Lung microvascular endothelial cell (primary cell): ENCODE results near the gene SLC2A6. TPM values are rescaled to one million over a fixed set of nuclear protein-coding genes. Genes with fewer than 3 reads are reported as not detected.

Experiments used
- DNase-seq, 2 donors: peaks; one replicate each; pipeline versions ENCODE4 v3.0.0 to v3.0.0-alpha.2; 2010; ENCODE audit warnings: low read depth in 2 of 2
- total RNA-seq: library from RNA; depleted of rRNA; stranded (reverse); fragments of >200 nt; gene quantifications from 2 replicates; pipeline ENCODE4 v1.2.1, GENCODE V29; 2014

Gene SLC2A6
- total RNA-seq, 1 donor from 2014 or later: 12.1 TPM

DNA sequence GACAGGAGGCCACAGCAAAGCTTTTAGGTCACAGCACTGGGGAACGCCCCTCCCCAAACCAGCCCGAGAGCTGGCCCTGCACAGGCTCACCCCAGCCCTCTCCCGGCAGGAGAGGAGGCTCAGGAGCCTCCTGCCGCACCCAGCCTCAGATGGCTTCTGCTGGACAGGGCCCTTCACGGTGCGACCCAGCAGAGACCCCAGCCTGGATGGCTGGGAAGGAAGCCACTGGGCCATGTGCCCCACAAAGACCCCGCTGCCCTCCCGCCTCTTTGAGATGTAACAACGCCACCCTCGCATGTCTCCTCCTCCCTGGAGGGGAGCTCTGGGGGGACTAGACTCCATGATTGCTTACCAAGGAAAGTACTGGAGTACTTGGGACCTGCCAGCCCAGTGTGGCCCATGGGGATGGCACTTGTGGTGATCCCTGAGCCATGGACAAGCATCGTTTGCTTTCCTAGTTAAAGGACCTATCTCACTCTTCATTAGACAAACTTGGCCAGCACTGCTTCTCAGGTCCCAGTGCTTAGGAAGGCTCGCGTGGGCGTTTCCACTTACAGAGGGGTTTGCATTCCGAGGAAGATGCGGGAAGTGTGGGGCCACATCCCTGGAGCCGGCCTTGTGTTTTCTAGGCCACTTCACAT lies 36.8 kb upstream of the SLC2A6 start:
- DNase-seq: no peak

DNA sequence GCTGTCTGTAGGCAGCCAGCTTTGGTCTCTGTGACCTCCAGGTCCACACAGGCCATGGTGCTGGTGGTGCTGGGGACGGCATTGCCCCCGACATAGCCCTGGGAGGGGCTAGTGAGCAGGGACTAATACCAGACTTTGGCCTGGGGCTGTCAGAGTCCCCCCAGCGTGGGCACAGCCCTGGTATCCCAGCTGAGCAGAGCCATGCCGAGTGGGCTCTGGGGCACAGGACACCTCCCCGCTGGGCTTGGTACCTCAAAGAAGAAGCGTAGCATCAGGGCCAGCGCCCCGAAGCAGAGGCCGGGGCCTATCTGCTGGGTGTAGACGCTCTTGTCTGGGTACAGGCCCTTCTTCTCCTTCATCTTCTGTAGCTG lies 36.3 kb upstream of the SLC2A6 start:
- no peak for DNase-seq

DNA sequence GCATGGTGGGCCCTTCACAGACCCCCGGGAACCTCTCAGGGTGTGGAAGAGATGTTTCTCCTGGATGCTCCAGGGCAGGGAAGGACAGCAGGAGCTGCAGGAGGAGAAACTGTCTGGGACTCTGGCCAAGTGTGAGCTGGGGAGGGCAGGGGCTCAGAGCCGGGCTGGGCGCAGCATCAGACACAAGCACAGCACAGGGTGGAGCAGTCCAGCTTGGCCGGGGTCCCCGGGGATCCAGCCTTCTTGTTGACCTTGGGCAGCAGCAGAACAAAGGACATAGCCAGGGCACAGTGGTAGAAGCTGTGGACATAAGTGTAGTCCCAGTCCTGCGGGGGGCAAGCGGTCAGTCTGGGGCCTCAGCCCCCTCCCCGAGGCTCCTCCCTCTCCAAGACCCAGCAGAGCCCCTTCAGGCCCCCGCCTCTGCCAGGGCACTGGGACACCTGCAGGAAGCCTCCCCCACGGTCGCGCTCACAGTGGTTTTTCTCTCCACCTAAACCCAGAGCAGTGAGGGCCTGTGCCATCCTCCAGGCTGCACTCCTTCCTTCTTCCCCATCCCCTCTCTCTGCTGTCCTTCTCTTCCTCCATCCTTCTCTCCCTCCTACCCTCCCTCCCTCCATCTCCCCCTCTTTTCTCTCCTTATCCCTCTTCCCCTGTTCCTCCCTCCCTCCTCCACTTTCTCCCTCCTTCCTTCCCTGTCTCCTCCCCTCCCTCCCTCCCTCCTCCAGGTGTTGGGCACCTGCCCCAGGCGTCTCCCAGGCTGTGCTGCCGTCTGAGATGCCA lies 35.8 kb upstream of the SLC2A6 start:
- DNase-seq: no peak

DNA sequence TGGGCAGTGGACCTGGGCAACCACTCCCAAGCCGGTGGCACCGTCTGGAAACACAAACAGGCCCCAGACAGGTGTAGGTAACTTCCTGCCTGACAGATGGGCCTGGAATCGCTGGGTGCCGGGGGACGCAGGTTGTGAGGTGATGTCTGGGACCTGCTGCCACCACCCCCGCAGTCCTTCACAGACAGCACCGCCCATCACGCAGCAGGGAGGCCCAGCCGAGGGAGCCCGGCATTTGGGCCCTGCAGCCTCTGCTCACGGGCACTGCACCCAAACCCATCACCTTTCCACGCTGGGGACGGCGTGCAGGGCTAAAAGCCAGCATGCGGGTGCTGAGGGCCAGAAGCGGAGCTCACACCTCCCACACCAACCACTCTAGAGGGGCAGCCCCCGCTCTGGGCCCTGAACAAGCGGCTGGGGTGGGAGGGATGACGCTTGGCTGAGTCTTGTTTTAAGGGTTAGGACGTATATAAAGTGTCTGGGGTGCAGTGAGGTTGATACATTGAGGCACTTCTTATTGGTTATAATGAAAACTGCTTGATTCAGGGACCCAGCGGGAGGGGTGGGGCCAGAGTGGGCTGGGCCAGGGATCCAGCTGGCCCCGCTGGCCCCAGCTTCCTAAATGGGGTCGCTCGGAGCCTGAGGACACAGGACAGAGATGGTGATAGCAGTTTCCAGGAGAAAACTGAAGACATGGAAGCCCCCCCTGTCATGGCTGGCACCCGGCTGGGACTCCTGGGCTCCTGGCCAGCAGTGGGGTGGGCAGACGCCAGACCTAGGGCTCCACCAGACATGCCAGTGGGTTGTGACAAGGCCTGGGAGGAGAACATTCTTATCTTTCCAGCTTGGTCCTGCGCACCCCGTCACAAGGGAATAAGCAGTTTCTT lies 34.6 kb upstream of the SLC2A6 start:
- no peak for DNase-seq

DNA sequence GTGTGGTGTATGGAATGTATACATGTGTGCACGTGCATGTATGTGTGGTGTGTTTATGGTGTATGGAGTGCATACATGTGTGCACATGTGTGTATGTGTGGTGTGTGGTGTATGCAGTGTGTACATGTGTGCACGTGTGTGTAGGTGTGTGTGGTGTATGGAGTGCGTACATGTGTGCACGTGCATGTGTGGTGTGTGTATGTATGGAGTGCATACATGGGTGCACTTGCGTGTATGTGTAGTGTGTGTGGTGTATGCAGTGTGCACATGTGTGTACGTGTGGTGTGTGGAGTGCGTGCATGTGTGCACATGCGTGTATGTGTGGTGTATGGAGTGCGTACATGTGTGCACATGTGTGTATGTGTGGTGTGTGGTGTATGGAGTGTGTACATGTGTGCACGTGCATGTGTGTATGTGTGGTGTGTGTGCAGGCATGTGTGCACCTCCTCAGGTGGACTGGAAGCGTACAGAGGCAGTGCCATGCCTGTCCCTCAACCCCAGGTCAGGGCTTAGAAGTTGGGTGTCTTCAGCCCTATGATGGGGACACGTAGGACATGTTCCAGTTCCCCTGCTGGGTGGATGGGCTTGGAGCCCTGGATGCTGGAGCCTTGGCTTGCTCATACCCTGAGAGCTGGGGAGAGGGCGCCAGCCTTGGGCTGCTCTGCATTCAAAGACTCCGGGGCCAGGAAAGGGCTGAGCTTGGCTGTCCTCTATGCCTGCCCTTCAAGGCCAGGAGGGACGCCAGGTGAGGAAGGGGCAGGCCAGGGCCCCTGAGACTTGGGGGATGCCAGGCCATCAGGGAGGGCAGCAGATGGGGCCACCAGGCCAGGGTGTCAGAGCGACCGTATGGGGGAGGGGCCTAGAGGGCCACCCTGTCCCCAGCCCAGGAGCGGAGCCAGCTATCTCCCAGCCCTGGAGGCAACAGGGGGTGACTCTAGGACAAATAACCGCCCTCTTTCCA lies 33.6 kb upstream of the SLC2A6 start:
- DNase-seq: no peak

DNA sequence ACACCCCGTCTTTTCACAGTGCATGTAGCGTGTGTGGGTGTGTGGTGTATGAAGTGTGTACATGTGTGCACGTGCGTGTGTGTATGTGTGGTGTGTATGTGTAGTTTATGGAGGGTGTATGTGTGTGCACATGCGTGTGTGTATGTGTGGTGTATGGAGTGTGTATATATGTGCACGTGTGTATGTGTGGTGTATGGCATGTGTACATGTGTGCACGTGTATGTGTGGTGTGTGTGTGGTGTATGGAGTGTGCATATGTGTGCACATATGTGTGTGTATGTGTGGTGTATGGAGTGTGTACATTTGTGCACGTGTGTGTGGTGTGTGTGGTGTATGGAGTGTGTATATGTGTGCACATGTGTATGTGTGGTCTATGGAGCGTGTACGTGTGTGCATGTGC lies 32.7 kb upstream of the SLC2A6 start:
- no peak for DNase-seq

DNA sequence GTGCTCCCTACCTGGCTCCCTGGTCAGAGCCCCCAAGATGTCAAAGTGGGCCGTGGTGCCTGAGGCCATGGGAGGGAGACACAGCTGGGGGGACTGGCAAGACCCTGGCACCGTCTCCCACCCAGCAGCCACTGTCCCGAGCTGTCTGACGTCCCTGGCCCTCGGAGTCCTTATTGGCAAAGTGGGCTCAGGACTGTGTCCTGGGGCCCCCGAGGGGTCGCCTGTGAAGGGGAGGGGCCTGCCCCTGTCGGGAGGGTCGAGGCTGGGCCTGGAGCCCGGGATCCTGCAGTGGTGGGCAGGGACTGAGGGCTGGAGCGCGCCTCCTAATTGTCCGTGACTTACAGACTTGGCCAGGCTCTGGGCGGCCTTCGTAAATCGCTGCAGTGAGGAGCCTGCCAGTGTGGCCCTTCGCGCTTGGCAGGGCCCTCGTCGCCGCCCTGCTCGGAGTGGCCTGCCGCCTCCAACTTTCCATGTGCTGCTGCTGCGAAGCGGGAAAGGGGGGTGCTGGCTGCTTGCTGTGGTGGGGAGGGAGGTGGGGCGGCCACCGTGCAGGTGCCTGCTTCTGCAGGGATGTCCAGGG lies 32.1 kb upstream of the SLC2A6 start:
- DNase-seq: no peak

DNA sequence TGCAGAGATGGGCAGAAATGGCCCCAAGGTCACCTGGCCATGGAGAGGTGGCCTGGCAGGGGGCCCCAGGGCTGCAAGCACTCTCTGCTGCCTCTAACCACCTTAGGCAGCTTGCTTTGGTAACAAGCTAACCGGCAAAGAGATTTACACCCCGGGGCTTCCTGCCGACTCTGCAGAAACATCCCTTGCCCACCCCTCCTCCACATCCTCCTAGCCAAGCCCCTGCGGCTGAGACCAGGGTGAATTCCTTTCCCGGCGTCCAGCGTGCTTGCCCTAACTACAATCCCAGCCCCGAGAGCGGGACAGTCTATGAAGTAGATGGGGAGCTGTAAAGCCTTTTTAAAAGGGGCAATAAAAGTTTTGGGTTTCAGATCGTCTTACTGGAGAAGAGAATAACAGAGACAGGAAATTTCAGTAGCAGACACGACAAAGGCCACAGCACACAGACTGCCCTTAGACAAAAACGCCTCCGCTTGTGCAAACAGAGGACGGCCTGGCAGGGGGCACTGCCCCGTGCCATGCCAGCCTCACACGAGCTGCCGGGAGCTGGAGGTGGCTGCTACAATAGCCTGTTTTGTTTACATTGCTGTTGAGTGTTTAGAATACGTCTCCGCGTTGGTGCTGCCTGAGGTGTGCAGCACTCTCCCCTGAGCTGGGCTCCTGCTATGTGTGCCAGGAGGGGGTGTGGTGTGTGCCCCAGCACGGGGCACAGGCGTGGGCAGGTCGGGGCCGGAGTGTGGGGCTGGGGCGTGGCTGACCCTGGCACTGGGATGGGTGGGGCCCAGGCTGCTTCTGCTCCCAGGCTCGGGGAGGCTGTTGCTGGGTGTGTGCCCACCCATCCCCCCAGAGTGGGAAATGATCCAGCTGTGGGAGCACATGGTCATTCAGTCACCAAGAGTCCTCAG lies 30.5 kb upstream of the SLC2A6 start:
- DNase-seq: peak in 1 of 2 donors; percentile 12

DNA sequence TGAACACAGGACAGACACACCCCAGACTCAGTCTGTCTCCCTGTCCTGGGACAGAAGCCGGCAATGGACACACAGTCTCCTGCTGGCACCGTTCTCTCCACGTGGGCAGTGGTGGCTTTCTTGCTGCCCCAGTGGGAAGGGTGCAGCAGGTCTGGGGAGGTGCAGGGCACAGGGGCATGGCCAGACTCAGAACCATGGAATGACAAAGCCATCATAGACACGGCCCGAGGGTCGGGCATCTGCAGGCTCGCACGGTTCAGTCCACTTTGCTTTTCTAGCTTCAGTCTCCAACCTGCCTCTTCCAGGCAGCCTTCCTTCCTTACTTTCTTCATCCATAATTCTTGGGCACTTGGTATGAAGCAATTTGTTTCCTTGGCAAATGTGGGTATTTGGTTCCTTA lies 29.1 kb upstream of the SLC2A6 start:
- no peak for DNase-seq

DNA sequence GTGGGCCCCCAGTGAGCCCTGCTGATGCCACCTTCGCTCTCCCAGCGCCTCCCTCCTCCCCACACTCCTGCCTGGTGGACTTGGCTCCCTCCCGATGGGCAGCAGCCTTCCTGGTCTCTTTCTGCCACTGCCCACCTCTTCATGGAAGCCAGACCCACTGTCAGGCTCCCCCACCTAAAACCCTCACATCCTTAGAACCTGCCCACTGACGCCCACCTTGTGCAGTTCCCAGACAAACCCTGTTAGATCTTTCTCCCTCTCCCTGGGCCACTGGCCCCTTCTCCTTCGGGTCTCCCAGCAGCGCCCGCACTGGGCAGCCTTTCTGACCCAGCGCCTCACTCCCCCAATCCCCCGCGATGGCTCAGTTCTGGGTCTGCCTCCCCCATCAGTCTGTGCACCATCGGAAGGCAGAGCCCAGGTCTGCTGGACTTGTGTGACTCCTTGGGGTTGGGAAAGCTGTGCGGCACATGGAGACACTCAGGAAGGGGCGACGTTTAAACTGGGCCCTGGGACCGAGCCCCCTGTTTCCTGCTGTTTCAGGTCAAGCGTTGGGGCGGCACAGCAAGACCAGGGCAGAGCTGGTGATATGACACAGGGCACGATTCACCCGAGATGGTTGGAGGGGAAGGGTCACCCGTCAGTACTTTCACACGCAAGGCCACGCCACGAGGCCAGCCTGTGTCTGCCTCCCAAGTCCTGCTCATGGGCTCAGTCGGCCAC lies 28.5 kb upstream of the SLC2A6 start:
- no peak for DNase-seq

DNA sequence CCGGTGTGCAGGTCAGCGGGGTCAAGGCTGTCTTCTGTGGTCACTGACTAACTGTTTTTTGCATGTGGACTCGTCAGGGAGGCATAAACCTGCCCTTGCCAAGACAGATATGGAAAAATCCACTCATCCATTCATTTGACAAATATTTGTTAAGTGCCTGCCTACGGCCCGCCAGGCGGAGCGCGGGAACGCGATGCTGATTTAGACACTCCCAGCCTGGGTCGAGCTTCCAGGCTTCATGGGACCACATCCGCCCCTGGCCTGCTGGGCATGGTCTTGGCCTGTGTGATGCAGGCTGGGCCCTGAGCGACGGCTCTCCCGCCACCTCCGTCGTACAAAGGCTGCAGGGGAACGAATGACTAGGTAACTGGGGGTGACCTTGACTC lies 27.7 kb upstream of the SLC2A6 start:
- DNase-seq: peak in 1 of 2 donors; percentile 56

DNA sequence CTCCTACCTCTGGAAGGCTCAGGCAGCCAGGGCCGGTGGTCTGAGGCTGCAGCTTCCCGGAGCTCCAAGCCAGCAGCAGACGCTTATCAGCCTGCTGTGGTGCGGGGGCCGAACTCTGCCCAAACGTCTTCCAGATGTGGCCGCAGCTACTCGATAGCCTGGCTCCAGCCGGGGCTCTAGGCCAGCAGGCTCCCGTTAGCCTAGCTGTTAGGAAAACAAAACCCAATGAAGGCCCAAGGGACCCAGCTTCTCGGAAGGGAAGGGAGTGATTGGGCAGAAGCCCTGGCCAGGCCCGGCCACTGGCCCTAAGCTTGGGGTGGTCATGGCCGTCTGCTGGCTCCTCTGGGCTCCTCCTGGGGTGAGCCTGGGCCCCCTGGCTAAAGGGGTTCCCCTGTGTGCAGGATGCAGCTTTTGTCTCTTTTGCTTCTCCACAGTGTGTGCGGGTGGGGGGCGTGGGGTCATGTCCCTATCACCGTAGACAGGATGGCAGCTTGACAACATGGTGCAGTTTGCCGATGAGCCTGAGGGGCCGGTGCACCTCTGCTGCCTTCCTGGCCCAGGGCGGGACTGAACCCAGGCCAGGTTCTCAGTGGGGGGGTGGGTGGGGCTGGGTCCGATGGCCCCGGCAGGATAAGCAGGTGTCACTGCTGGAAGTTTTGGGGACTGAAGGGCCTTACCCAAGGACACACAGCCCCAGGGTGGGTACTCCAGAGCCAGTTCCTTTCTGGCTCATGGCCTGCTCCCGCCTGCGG lies 27.2 kb upstream of the SLC2A6 start:
- no peak for DNase-seq

DNA sequence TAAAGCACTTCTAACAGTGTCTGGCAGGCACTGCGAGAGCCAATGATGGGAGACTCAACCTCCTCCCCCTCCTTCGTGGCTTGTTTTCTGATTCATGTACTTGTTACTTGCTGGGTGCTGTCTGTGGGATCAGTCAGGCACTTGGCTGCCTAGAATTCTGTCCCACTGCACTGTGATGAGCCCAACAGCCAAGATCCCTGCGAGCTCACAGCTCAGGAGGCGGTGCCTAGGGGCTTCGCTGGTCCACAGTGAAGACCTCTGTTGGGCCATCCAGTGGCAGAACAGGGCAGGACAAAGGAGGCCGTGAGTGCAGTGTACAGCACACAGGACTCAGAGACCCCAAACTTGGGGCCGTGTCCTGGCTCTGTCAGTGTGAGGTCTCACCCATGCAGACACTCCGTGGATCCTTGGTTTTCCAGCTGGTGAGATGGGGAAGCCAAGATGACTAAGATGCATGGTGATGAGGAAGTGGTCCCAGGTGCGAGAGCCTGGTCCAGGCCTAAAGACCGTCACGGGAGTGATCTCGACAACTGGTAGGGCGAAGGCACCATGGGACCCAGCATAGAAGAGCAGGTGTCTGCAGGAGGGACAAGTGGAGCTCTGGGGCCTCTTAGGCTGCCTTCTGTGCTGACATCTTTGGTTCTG lies 26.4 kb upstream of the SLC2A6 start:
- DNase-seq: no peak

DNA sequence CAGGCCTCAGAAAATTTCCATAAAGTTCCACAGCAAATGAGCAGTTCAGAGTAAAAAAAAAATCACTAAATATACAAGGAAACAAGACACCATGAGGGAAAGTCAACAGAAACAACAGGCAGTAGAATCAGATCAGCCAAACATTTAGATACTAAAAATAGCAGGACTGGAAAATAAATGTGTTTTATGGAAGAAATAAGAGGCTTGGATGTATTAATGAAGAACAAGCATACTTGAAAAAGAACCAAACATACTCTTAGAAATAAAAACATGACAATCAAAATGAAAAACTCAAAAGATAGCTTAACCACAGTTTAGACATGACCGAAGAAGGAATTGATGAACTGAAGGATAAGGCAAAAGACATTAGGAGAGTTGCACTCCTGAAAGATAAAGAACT lies 23.2 kb upstream of the SLC2A6 start:
- no peak for DNase-seq

DNA sequence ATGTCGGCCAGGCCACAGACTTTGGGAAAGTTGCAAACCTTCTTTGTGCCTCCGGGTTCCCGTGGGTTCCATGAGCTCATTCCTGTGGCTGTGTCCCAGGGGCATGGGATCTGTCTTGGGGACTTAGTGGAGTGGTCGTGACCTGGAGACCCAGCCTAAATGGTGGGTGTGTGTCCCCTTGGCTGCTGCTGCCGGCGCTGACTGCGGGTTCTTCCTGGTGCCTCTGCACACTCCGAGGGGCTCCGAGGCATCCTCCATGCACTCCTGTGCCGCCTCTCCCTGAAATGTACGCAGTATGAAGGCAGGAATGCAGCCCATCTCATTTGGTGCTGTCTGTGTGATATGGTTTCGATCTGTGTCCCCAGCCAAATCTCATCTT lies 21.0 kb upstream of the SLC2A6 start:
- no peak for DNase-seq

DNA sequence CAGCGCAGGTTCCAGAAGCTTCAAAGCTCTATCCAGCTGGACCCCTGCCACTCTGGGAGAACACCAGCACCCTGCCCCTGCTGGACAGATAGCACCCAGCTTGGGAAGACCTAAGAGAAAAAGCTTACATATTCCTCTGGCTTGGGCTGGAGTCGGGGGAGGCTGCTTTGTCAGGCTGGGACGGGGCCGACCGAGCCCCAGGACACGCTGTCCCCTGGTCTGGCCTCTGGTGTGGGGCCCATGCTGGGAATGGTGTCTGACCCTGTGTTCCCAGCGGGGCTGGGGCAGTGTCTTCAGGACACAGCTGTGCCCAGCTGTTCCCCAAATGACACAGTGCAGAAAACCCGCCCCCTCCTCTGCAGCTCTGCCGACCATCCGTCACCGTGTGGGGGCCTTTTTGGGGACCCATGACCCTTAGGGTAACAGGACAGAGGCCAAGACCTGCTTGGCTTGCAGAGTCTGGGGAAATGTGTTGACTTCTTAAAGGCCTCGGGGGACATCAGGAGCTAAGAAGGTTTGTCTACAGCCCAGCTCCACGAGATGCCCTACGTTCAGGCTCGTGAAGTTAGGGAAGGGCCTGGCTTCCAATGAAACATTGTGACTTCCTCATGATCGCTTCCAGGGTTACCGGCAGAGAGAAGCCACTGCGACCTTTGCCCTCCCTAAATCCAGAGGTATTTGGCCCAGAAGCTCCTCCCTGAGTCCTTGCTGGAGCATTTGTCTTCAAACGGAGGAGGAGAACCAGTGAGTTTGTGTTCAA lies 20.4 kb upstream of the SLC2A6 start:
- no peak for DNase-seq
